ENCODE data around the gene LYST.

Gene LYST

DNA sequence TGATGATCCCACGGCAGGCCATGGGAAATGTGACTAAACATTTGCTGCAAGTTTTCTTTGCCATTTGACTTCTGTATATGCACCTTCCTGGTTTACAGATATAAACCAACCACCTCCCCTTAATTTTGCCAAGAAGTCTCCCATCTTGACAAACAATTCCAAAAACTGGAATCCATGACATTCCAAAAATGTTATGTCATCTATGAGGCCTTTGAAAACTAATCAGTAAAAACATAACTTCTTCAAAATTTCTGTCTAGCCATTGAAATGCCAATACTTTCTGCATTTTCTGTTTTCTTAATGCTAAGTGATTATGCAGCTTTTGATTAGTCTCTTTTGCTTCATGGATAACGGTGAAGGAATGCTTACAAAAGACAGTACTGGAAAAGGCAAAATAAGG, 84.1 kb downstream of the LYST start:
- TF ChIP-seq GATA2 (IDR thresholded peaks at IDR 0.05; ENCODE audit: low read depth, low read length) = no peak
- no peak for TF ChIP-seq GATA3 (IDR thresholded peaks at IDR 0.05; ENCODE audit: low read depth, low read length)

DNA sequence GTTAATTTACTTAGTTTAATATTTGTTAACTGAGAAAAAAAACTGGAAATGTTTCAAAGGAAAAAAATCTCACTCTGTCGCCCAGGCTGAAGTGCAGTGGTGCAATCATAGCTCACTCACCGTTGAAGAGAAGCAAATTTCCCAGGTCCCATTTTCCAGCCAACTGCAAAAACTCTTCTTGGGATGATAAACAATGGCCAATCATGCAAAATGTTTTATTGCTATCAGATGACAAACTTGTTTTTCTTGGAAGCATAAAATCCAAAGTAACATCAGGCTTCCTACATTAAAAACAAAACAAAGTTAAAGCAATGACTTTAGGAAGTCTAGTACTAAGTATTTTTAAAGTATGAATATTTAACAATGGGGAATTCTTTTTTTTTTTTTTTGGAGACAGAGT, 84.9 kb downstream of the LYST start:
- TF ChIP-seq GATA2 (IDR thresholded peaks at IDR 0.05; ENCODE audit: low read depth, low read length) (no peak), GATA3 (IDR thresholded peaks at IDR 0.05; ENCODE audit: low read depth, low read length) (no peak)

DNA sequence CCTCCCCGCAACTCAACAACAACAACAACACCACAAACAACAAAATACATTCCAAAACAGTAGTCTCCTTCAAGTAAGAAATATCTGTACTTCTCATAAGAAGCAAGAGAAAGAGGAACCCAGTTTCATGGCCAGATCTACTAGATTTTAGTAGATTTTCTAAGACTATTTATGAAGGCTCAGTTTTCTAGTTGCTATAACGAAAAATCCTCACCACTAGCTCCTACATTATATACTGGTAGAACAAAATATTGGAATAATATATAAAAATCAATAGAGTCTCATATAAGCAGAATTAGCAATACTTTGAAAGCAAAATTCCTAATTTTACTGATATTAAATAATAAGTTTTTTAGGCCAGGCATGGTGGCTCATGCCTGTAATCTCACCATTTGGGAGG, 86.9 kb downstream of the LYST start:
- TF ChIP-seq GATA2 (IDR thresholded peaks at IDR 0.05; ENCODE audit: low read depth, low read length) = no peak
- no peak for TF ChIP-seq GATA3 (IDR thresholded peaks at IDR 0.05; ENCODE audit: low read depth, low read length)

DNA sequence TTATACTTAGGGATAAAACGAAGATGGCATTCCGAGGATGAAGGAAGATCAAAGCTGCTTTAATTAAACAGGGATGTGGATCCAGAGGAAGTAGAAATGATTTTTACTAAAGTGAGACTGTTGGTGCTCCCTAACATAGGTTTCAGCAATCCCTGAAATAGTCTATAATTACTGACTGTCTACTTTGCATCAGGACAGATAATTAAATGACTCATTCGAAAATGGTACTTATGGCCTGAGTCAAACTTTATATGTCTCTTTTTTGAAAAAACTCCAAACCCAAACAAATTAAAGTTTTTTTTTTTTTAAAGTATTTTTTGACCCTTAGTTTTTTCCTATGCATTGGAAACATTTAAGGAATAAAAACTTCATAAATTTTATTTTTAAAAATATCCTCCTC, 90.3 kb downstream of the LYST start:
- TF ChIP-seq GATA3 (IDR thresholded peaks at IDR 0.05; ENCODE audit: low read depth, low read length) (no peak), GATA2 (IDR thresholded peaks at IDR 0.05; ENCODE audit: low read depth, low read length) (no peak)

DNA sequence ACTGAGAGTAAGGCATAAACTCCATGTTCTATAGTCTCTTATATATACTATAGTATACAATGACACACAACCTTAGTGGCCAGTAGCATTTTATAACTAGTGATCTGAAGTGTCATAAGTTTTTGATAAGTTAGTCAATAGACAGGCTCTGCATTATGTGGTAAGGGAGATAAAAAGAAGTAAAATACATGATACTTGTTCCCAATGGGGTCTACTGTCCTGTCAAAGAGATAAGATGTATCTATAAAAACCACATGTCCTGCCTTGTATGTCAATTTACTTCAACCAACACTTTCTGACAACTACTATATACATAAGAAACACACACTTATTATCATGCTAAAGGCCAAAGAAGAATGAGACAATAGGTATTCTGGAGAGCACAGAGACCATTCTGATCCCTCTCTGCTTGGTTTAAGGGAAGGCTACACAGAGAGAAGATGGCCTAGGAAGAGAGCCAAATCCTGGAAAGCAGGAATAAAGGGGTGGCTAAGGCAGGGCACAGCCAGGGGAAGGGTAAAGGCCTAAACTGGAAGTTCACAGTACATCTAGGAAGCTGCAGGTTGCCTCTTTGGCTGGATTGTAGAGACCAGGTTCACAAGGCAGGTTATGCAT, 91.4 kb downstream of the LYST start:
- TF ChIP-seq GATA2 (IDR thresholded peaks at IDR 0.05; ENCODE audit: low read depth, low read length) (no peak), GATA3 (IDR thresholded peaks at IDR 0.05; ENCODE audit: low read depth, low read length) (no peak)

DNA sequence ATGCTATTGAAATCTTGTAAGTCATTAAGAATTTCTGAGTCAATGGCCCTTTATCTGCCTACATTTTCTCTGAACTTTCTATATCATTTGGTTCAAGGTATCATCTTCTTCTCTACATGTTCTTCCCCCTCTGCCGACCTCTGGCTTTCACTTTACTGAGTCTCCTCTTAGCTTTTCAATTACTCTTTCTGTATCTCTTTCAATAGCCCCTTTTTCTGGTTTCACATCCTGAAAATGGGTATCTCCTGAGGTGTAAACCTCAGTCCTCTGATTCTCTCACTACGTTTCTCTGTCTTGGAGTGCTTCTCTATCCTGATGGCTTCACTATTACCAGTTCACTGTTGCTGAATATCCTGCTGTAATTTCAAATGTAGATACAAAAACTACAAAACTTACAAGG, 98.9 kb downstream of the LYST start:
- TF ChIP-seq GATA3 (IDR thresholded peaks at IDR 0.05; ENCODE audit: low read depth, low read length) (no peak), GATA2 (IDR thresholded peaks at IDR 0.05; ENCODE audit: low read depth, low read length) (no peak)

DNA sequence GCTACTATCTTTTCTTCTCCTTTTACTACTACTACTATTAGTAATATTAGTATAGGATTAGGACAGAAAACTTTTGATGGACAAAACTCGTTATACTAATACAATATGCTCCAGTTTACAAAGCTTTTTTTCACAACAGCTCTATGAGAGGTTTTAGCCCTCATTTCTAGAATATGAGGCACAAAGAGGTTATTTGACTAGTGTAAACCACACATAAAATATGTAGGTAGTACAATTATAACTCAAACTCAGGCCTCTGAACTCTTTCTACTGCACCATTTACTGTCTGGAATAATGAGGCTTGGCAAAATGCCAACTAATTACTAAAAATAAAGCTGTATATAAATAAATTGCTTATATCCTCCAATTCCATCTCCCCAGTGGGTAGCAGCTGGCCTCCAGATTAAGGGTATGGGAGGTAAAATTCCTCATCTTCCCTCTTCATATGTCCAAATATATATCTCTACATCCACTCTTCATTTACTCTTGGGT, 99.9 kb downstream of the LYST start:
- TF ChIP-seq GATA3 (IDR thresholded peaks at IDR 0.05; ENCODE audit: low read depth, low read length) (no peak), GATA2 (IDR thresholded peaks at IDR 0.05; ENCODE audit: low read depth, low read length) (no peak)

DNA sequence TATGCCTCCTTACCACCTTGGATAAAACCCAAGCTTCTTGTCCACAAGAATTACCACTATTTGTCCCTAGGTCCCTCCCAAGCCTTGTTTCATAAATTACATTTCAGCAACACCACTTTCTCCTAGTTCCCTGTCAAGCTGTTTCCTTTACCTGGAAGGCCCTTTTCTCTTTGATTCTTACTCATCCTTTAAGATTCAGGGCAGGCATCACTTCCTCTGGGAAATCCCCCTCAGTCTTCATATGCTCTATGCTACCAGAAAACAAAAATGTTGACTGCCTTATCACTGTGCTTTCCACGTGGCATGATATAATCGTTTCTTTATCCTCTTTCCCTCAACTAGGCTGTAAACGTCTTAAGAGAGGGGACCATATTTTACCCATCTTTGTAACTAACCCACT, 102.7 kb downstream of the LYST start:
- TF ChIP-seq GATA2 (IDR thresholded peaks at IDR 0.05; ENCODE audit: low read depth, low read length) (no peak), GATA3 (IDR thresholded peaks at IDR 0.05; ENCODE audit: low read depth, low read length) (no peak)

DNA sequence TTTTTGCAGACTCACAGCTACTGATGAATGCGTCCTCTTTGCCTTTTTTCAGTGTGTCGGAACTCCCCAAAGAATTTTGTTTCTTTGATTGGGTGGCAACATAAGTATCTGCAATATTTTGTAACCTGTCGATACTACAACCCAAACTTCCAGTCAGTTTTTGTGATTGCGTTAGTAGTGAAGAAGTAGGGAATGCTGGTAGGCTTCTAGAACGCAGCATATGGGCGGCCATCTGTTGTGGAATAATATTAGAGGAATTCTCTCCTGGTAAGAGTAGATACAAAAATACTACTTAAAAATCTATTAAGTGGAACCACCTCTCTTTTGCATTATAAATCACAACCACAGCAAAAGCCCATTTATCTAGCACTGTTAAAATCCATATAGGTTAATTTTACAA, 107.4 kb downstream of the LYST start:
- TF ChIP-seq GATA3 (IDR thresholded peaks at IDR 0.05; ENCODE audit: low read depth, low read length) = no peak
- TF ChIP-seq GATA2 (IDR thresholded peaks at IDR 0.05; ENCODE audit: low read depth, low read length) = no peak

DNA sequence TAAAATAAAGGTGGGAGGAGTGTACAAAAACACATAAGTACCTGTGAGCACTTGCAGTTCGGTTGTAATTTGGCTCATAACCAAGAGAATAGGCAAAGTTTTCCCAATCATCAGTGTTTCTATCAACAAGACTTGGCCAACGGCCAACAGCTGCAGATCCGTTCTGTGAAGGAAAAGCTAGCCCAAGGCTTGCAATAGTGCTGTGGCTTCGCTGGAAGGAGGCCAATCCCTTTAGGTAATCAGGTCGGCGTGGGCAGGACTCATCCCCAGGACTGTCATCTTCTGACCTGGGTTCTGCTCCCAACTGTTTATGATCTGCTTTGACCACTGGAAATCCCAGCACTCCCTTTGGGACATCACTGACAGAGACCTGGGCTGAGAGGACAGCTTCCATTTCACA, 107.8 kb downstream of the LYST start:
- TF ChIP-seq GATA3 (IDR thresholded peaks at IDR 0.05; ENCODE audit: low read depth, low read length) (no peak), GATA2 (IDR thresholded peaks at IDR 0.05; ENCODE audit: low read depth, low read length) (no peak; the same call in 1 of the 2 replicates)

DNA sequence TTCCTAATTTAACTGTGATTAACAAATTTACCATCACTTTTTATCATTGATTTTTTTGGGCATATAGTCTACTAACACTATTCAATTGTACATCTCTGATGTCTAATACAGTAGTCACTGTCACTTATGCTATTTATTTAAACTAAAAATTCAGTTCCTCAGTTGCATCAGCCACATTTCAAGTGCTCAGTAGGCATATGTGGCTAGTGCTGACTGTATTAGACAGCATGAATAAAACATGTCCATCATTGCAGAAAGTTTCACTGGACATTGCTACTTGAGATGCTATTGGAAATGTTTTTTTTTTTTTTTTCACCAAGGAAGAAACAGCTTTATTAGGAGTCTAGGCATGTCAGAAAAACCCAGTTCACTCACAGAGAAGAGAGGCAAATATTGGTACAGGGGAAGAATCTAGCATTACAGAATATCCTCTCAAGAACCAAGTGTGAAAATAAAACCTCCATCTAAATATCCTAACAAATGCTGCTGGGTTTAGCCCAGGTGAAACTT, 109.1 kb downstream of the LYST start:
- TF ChIP-seq GATA2 (IDR thresholded peaks at IDR 0.05; ENCODE audit: low read depth, low read length) (no peak), GATA3 (IDR thresholded peaks at IDR 0.05; ENCODE audit: low read depth, low read length) (no peak)

DNA sequence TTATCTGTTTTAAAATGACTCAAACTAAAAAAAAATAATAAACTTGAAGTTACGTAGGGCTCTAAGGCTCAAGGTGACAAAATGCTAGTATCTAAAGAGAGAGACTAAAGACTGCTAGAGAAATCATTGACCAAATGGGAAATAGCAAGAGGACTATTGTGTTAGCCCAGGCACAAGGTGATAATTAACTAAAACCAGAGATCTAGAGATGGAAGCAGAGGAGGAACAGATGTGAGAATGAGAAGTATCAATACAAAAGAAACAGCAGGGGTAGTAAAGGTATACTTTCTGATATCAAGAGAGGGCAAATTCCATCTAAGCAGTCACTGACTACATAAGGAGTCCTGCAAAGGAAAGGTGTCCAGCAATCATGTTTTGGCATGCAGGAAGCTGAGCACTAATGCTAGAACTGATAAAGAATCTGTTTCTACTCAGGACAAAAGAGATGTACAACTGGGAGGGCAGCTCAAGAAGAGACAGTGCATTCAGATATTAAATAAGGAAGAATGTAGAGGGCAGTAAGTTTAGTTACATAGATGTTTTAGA, 116.9 kb downstream of the LYST start:
- TF ChIP-seq GATA2 (IDR thresholded peaks at IDR 0.05; ENCODE audit: low read depth, low read length) (no peak), GATA3 (IDR thresholded peaks at IDR 0.05; ENCODE audit: low read depth, low read length) (no peak)

DNA sequence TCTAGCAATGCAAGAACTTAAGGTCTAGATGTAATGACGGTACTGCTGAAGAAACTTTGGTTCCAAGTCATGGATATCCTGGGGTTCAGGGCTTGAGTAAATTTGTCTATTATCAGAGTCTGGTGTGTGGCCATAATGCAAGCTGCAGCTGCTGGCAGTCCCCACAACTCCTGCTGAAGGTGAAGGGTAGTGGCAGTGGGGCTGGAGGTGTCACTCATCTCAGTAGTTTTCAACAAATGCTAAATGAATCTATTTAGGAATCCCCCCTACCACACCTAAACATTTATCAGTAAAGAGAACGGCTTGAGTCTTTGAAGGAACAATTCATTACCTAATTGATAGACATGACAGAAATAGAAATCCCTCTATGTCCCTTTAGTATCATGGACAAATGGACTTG, 118.0 kb downstream of the LYST start:
- TF ChIP-seq GATA2 (IDR thresholded peaks at IDR 0.05; ENCODE audit: low read depth, low read length) (no peak), GATA3 (IDR thresholded peaks at IDR 0.05; ENCODE audit: low read depth, low read length) (no peak)

DNA sequence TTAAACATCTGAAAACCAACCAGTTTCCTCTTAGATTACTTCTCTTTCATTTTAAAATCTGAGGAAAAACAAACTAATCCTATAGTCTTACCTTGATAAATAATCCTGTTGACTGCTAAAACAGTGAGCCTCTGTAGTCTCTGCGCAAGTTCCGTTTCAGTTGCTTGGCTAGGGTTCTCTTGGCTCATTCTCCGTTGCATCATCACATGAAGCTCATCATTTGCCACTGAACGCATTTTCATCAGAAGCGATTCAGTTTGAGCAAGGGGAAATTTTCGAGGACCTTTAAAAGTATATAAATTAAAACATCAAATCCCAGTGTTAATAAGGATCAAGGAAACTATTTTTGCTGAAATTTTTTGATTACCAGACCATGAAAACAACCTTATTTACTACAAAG, 120.5 kb downstream of the LYST start:
- no peak for TF ChIP-seq GATA3 (IDR thresholded peaks at IDR 0.05; ENCODE audit: low read depth, low read length)
- no peak for TF ChIP-seq GATA2 (IDR thresholded peaks at IDR 0.05; ENCODE audit: low read depth, low read length)

DNA sequence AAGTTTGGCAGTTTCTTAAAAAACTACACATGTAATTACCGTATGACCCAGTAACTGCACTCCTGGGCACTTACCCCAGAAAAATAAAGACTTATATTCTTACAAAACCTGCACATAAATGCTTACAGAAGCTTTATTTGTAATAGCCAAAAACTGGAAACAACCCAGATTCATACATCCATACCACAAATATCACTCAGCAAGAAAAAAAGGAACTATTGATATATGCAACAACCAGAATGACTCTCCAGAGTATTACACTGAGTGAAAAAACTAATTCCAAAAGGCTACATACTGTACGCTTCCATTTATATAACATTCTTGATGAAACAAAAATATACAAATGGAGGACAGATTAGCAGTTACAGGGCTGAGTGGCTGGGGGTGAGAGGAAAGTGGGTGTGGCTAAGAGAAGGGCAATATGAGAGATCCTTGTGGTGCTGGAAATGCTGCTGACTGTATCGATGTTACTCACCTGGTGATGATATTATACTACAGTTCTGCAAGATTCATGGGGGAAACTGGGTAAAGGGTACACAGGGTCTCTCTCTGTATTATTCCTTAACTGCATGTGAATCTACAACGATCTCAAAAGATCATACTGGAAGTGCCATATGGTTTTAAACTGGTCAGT, 121.1 kb downstream of the LYST start:
- no peak for TF ChIP-seq GATA2 (IDR thresholded peaks at IDR 0.05; ENCODE audit: low read depth, low read length)
- TF ChIP-seq GATA3 (IDR thresholded peaks at IDR 0.05; ENCODE audit: low read depth, low read length) = no peak
